ENCODE measurements around the gene LEKR1. TPM values are rescaled to one million over a fixed set of nuclear protein-coding genes. Genes with fewer than 3 reads are reported as not detected.

The LEKR1 gene
- total and polyA plus RNA-seq, 2 of the 13 experiments (the other 11 are each of a cell fraction or from before 2014, with no cell fraction given): 0.49 to 1.5 TPM

DNA sequence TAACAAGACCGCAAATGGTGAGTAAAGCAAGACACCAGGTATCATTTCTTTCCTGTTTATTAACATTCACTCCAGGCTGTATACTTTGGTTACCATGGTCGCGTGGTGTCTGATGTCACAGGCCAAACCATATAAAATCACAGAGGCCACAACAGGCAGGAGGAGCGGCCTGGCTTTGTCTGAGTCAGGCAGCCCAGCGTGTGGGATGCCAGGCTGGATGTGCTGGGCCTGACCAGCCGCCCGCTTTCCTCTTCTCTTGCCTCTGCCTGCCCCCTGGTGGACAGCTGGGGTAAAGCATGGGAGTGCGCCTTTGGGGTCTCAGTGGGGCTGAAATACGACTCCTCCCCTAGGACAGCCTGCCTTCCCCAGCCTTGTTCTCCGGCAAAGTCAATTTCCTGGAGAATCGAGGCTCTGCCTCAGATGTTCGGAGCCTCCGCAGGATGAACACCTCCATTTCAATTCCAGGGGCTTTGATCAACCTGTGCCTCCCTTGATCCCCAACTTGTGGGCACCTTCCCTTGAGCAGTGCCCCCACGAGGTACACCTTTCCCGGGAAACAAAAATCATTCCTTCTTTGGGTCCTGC, 255.6 kb downstream of the LEKR1 start (continued):
- TF ChIP-seq ESRRA (CRISPR knock-in tag; IDR thresholded peaks at IDR 0.05; ENCODE audit: low read depth) (0 out of 2 replicates have a peak, but pooled peaks have one; percentile 32), MTA1 (CRISPR knock-in tag; IDR thresholded peaks at IDR 0.05; ENCODE audit: borderline replicate concordance) (peak; percentile 47; the same call in 1 of the 2 replicates), ISL2 (CRISPR knock-in tag; IDR thresholded peaks at IDR 0.05) (no peak), GATA4 (IDR thresholded peaks at IDR 0.05; ENCODE audit: borderline replicate concordance, low read depth) (no peak), ZNF619 (CRISPR knock-in tag; IDR thresholded peaks at IDR 0.05) (peak; percentile 71; the same call in 1 of the 2 replicates), ERF (CRISPR knock-in tag; IDR thresholded peaks at IDR 0.05) (peak; percentile 72; the same call in 1 of the 2 replicates), ZNF556 (CRISPR knock-in tag; IDR thresholded peaks at IDR 0.05; ENCODE audit: borderline replicate concordance) (peak; percentile 84; the same call in 1 of the 2 replicates), ZBTB38 (CRISPR knock-in tag; IDR thresholded peaks at IDR 0.05) (0 out of 2 replicates have a peak, but pooled peaks have one; percentile 15), ZNF614 (CRISPR knock-in tag; IDR thresholded peaks at IDR 0.05; ENCODE audit: borderline replicate concordance) (peak; percentile 71; the same call in 1 of the 2 replicates), RFX5 (IDR thresholded peaks at IDR 0.05; ENCODE audit: low read depth, low read length) (peak; percentile 44; the same call in 1 of the 2 replicates), ZNF891 (CRISPR knock-in tag; IDR thresholded peaks at IDR 0.05) (peak; percentile 39; the same call in 1 of the 2 replicates), ZNF12 (CRISPR knock-in tag; IDR thresholded peaks at IDR 0.05) (peak; percentile 41; the same call in 1 of the 2 replicates), HMG20A (CRISPR knock-in tag; IDR thresholded peaks at IDR 0.05; ENCODE audit: borderline replicate concordance) (peak; percentile 49; the same call in 1 of the 2 replicates)
- TF ChIP-seq, protein P1, sequence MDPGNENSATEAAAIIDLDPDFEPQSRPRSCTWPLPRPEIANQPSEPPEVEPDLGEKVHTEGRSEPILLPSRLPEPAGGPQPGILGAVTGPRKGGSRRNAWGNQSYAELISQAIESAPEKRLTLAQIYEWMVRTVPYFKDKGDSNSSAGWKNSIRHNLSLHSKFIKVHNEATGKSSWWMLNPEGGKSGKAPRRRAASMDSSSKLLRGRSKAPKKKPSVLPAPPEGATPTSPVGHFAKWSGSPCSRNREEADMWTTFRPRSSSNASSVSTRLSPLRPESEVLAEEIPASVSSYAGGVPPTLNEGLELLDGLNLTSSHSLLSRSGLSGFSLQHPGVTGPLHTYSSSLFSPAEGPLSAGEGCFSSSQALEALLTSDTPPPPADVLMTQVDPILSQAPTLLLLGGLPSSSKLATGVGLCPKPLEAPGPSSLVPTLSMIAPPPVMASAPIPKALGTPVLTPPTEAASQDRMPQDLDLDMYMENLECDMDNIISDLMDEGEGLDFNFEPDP (CRISPR knock-in tag; conservative IDR thresholded peaks at IDR 0.05): no peak
- TF ChIP-seq, protein P2, sequence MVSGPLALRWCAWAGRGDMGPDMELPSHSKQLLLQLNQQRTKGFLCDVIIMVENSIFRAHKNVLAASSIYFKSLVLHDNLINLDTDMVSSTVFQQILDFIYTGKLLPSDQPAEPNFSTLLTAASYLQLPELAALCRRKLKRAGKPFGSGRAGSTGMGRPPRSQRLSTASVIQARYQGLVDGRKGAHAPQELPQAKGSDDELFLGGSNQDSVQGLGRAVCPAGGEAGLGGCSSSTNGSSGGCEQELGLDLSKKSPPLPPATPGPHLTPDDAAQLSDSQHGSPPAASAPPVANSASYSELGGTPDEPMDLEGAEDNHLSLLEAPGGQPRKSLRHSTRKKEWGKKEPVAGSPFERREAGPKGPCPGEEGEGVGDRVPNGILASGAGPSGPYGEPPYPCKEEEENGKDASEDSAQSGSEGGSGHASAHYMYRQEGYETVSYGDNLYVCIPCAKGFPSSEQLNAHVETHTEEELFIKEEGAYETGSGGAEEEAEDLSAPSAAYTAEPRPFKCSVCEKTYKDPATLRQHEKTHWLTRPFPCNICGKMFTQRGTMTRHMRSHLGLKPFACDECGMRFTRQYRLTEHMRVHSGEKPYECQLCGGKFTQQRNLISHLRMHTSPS (CRISPR knock-in tag; IDR thresholded peaks at IDR 0.05; ENCODE audit: low read depth): peak; percentile 72; the same call in 1 of the 2 replicates
- TF ChIP-seq, protein P3, sequence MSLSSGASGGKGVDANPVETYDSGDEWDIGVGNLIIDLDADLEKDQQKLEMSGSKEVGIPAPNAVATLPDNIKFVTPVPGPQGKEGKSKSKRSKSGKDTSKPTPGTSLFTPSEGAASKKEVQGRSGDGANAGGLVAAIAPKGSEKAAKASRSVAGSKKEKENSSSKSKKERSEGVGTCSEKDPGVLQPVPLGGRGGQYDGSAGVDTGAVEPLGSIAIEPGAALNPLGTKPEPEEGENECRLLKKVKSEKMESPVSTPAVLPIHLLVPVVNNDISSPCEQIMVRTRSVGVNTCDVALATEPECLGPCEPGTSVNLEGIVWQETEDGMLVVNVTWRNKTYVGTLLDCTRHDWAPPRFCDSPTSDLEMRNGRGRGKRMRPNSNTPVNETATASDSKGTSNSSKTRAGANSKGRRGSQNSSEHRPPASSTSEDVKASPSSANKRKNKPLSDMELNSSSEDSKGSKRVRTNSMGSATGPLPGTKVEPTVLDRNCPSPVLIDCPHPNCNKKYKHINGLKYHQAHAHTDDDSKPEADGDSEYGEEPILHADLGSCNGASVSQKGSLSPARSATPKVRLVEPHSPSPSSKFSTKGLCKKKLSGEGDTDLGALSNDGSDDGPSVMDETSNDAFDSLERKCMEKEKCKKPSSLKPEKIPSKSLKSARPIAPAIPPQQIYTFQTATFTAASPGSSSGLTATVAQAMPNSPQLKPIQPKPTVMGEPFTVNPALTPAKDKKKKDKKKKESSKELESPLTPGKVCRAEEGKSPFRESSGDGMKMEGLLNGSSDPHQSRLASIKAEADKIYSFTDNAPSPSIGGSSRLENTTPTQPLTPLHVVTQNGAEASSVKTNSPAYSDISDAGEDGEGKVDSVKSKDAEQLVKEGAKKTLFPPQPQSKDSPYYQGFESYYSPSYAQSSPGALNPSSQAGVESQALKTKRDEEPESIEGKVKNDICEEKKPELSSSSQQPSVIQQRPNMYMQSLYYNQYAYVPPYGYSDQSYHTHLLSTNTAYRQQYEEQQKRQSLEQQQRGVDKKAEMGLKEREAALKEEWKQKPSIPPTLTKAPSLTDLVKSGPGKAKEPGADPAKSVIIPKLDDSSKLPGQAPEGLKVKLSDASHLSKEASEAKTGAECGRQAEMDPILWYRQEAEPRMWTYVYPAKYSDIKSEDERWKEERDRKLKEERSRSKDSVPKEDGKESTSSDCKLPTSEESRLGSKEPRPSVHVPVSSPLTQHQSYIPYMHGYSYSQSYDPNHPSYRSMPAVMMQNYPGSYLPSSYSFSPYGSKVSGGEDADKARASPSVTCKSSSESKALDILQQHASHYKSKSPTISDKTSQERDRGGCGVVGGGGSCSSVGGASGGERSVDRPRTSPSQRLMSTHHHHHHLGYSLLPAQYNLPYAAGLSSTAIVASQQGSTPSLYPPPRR (CRISPR knock-in tag; IDR thresholded peaks at IDR 0.05; ENCODE audit: borderline replicate concordance): 0 out of 2 replicates have a peak, but pooled peaks have one; percentile 31
- TF ChIP-seq, protein P4, sequence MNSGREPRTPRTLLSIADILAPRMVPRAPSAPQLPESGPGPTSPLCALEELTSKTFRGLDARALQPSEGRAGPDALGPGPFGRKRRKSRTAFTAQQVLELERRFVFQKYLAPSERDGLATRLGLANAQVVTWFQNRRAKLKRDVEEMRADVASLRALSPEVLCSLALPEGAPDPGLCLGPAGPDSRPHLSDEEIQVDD (CRISPR knock-in tag; IDR thresholded peaks at IDR 0.05; ENCODE audit: borderline replicate concordance): no peak
- TF ChIP-seq, protein P5, sequence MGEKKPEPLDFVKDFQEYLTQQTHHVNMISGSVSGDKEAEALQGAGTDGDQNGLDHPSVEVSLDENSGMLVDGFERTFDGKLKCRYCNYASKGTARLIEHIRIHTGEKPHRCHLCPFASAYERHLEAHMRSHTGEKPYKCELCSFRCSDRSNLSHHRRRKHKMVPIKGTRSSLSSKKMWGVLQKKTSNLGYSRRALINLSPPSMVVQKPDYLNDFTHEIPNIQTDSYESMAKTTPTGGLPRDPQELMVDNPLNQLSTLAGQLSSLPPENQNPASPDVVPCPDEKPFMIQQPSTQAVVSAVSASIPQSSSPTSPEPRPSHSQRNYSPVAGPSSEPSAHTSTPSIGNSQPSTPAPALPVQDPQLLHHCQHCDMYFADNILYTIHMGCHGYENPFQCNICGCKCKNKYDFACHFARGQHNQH (CRISPR knock-in tag; IDR thresholded peaks at IDR 0.05): peak; percentile 39; the same call in 1 of the 2 replicates
- TF ChIP-seq, protein P6, sequence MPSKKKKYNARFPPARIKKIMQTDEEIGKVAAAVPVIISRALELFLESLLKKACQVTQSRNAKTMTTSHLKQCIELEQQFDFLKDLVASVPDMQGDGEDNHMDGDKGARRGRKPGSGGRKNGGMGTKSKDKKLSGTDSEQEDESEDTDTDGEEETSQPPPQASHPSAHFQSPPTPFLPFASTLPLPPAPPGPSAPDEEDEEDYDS (CRISPR knock-in tag; IDR thresholded peaks at IDR 0.05): peak; percentile 67
